GM19372 (cell line): ENCODE results near the gene GMPR2.

Source experiments
- ATAC-seq: cut with Tn5 transposase; IDR thresholded peaks from one replicate; pipeline ENCODE4 v1.9.1; 2021; ENCODE audit warnings: mild to moderate bottlenecking, low read depth, moderate library complexity; ENCODE audit not compliant: unreplicated experiment

Gene GMPR2

GRCh38 chr14:24263848-24264247 is 31.1 kb downstream of the GMPR2 start:
- ATAC-seq: no peak

GRCh38 chr14:24264298-24264697 is 31.6 kb downstream of the GMPR2 start:
- ATAC-seq: no peak

DNA sequence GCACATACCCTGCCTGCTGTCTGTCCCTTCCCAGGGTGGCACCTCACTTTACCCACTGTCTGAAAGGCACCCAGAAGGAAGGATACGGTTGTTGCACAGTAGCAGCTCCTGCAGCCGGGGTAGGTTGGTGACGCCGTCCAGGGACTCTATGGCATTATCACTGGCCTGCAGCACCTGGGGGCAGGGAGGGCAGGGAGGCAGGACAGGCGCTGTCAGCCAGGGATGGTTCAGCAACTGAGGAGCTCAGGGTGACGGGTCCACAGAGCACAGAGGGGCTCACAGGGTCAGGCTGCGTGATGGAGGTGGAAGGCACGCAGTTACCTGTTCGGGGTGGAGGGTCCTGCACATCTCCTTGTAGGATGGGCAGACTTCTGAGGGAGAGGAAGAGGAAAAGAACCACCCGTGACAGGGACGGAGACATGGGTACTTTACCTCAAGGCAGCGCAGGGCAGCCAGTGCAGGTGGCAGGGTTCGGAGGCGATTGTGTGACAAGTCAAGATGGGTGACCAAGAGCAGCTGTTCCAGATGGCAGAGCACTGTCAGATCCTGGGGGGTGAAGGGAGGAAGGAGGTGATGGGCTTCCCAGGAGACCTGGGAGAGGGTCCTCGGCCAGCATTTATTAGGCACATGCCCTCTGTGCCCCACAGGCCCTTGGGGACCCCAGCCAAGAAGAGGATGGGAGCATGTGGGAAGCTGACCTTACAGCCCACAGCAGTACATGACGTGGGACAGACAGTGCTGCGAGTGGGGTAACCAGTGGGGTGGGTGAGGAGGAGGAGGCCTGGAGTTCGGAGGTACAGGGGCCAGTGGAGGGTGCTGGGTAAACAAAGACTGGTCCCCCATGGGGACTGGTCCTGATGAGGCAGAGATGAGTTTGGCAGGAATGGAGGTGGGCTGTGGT is 33.9 kb downstream of the GMPR2 start:
- ATAC-seq: no peak

DNA sequence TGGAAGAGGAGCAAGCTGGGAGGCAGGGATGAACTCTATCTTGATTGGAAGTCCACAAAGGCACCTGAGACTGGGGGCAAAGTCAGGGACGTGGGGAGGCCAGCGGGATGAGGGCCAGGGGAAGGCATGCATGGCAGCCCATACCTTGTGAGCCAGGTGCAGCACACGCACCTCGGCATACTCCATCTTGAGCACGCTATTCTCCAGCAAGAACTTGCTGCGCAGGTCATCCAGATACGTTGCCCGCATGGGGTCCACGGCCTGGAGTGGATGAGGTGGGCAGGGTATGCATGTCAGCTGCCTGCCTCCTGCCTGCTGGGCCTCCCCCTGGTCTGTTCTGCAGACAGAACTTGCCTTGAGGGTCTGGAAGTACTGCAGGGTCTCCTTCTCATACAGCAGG is 34.8 kb downstream of the GMPR2 start:
- no peak for ATAC-seq

GRCh38 chr14:24268225-24268624 is 35.5 kb downstream of the GMPR2 start:
- ATAC-seq: no peak

- no peak for ATAC-seq
Observed at GRCh38 chr14:24269368-24269767, 36.6 kb downstream of the GMPR2 start.

DNA sequence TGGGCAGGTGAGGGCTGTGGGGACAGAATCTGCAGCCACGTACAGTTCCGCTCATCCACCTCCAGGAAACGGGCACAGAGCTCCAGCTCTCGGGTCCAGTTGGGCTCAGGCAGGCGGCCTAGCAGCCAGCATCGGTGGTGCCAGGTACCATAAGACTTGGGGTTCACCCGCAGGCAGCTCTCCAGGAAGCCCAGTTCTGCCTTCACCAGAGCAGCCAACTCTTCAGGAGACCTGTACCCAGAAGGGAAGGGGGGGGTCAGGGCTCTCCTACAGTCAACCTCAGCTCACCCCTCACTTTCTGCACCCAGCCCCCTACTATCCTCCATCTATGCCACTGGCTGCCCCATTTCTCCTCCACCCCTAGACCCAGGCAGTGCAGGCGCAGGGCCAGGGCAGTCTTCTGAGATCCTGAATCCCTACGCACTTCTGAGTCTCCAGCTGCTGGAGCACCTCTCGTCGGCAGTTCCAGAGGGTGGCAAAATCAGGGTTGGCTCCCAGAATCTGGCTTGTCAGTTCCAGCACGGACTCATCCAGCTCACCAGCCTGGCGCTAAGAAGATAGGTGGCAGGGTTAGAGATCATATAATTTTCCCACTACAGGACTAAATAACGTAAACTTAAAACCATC is 37.3 kb downstream of the GMPR2 start:
- ATAC-seq: no peak

- ATAC-seq: no peak
Observed at GRCh38 chr14:24270537-24271133, 37.9 kb downstream of the GMPR2 start.

DNA sequence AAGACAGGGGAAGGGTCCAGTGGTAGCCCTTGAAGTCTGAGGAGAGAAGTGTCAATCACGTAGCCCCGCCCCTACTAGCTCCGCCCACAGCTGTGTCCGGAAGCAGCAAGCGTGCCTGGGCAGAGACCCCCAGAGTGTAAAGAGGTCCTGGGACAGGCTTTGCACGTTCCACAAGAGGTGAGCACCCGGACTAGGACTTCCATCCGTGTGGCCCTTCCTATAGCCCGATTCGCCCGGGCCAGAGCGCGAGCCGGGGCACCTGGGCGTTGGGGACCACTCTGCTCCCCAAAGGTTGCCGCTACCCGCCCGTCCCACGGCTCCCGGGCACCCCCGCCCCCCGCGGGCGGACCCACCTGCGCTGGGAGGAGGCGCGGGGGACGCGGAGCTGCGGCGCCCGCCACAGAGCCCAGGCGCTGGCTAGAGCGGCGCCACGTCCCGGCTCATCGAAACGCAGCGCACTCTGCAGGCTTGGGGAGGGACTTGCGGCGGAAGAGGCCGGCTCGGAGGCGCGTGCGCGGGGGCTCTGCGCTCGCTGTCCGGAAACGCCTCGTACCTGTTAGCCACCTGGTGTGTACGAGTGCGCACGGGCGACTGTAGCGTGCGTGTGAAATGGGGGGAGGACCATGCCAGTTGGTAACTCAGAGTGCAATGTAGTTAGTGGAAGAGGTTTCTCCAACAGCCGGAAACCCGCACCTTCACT is 38.6 kb downstream of the GMPR2 start, which contains the start of gene RABGGTA:
RABGGTA (minus strand) TSS at position 464 of the 700 bp plus-strand sequence. CDS start 482 bp downstream, outside the sequence.
- ATAC-seq: peak; percentile 87

DNA sequence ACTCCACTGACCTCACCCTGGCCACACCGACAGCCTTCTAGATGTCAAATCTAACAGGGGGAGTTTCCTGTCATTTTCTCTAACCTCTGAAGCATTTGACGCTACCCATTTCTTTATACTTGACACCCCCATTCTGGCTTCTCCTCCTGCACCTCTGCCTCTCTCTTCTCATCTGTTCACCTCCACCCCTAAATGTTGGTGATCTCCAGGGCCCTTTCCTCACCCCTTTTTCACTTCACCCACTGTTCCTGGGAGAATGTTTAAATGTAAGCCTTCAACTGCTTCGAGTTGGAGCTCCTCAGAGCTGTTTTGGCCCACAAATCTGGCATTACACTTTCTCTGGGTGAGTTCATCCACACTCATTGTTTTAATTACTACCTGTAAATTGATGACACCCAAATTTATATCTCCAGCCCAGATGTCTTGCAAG is 39.1 kb downstream of the GMPR2 start:
- no peak for ATAC-seq

- ATAC-seq: no peak
Observed at GRCh38 chr14:24272467-24272866, 39.7 kb downstream of the GMPR2 start.

DNA sequence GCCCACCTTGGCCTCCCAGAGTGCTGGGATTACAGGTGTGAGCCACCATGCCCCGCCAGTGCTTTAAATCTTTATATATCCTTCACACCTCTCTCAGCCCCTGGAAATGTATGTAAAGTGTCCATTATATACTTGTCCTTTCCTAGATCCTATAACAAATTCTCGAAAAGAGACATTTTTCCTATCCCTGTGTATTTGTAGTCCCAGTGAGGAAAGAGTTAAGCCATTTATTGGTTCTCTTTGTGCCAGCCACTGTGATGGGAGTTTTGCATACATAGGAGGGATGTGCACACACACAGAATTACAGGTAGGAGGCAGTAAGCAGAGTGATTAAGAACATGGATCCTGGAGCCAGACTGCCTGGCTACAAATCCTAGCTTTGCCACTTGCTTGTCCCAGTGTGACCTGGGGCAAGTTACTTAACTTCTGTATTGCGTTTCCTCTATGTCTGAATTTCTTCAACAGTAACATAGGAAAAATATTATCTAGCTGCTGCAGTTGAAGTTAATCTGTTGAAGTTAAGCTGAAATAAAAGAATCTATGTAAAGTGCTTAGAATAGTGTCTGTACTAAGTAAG is 40.8 kb downstream of the GMPR2 start:
- no peak for ATAC-seq

GRCh38 chr14:24274101-24274543 is 41.4 kb downstream of the GMPR2 start:
- peak; percentile 31 for ATAC-seq

DNA sequence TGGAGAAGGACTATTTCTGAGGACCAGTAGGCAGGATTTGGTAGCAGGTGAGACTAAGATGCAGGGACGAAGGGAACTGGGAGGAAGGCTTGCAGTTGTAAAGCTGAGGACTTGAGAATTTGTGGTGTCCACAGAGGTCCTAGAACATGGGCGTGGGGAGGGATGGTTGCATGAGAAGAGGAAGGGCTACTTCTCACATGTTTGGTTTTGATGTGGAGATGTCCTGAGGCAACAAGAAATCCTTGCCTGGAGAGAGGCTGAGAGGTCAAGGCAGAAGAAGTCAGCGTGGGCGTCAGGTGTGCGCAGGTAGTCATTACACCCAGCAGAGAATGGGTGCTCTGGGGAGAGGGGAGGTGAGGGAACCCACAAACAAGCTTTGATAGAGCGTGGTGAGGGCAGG is 44.3 kb downstream of the GMPR2 start:
- no peak for ATAC-seq

DNA sequence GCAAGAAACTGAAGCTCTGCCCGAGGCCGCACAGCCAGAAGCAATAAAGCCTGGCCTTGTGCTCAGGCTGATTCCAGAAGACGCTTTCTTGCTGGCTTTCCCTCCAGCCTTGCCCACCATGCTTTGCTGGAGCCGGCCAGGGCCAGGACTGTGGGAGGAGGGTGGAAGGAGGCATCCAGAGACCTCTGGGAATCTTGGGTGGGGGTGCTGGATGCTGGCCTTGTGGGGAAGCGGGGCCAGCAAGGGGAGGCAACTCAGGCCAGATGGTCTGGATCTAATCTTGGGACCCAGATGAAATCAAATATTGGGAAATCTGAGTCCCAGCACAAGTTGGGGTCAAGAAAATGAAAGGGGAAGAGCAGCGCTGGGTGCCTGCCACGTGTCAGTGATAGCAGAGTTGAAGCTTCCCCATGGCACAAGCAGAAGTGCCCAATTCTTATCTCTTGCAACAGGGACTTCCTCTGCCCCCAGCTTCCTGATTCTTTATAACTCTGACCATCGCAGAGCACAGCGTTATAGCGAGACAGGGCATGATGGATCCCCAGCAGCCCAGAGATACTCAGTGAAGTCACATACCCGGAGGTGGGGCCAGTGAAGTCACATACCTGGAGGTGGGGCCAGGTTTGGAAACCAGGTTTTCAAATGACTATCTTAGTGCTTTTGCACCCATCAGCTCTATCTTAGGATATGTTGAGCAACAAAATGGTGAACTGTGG is 45.0 kb downstream of the GMPR2 start:
- no peak for ATAC-seq

DNA sequence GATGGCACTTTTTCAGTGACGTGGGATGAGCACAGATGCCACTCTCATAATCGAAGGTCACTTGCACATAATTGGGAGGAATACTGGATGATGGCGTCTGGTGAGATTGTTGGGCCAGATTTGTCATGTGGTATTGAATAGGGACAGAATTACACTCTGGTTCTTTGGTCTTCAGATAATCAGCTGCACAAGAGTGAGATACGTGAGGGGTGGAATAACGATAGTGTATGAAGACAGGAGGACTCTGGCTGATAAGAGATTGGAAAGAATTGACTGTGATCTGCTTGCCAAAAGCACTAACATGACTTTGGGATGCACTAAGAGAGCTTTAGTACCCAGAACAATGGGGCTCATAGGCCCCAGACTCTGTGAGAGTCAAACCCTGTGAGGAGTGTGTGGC is 45.7 kb downstream of the GMPR2 start:
- ATAC-seq: no peak

- ATAC-seq: no peak
Observed at GRCh38 chr14:24279301-24280186, 46.8 kb downstream of the GMPR2 start.

DNA sequence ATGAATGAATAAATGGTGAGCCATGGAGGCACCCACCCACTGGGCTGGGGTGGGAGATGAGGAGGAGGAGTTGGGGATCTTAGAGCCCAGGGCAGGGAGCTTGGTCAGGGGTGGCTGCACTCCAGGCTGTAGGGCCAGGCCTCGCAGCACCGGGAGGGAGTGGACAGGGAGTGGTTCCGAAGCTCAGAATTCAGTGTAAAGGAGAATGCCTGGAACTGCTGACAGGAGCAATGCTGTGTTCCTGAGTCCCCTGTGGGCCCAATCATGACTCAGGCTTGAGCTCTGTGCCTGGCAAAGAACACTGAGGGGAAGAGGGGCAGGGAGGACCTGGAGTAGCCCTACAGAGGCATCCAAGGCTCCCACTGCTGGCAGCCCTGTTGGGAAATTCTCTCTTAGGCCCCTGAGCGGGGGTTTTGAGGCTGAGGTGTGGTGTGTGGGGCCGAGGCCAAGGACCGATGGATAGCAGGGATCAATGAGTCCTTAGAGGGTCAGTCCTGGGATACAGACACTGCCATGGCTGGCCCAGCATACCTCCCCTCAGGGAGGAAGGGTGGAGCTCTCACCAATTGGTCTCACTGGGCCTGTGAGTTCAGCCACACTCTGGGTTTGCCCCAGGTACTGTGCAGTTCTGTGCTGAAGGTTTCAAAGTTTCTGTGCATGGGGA is 48.2 kb downstream of the GMPR2 start:
- no peak for ATAC-seq
